CD4-positive, alpha-beta memory T cell (primary cell): ENCODE results near the gene SNAP25. TPM values are rescaled to one million over a fixed set of nuclear protein-coding genes. Genes with fewer than 3 reads are reported as not detected.

Source experiments
- CTCF ChIA-PET: fragments of 350-600 bp; sonication (Branson Sonifier 250); formaldehyde crosslinking; loops from one replicate; lab custom pipeline; 2021; ENCODE audit warnings: inconsistent platforms; ENCODE audit not compliant: partially characterized antibody; lab: Charles Lee
- POLR2A ChIA-PET: fragments of 350-600 bp; sonication (Branson Sonifier 250); formaldehyde crosslinking; loops from one replicate; lab custom pipeline; 2021; ENCODE audit not compliant: partially characterized antibody; lab: Charles Lee
- DNase-seq, 5 donors: peaks; one replicate each; pipeline versions ENCODE4 v3.0.0 to v3.0.0-alpha.2; 2020 to 2022; ENCODE audit warnings: mixed read lengths in 1 of 5
- H3K27ac ChIP-seq: one replicate; pipeline ENCODE4 v1.7.0; 2013; ENCODE audit warnings: low read depth, low read length
- H3K27me3 ChIP-seq: 2 replicates; pipeline ENCODE4 v1.7.0; 2013; ENCODE audit warnings: mild to moderate bottlenecking, low read length, moderate library complexity; ENCODE audit not compliant: insufficient read depth
- H3K36me3 ChIP-seq: 2 replicates; pipeline ENCODE4 v1.7.0; 2013; ENCODE audit warnings: mild to moderate bottlenecking, low read length, moderate library complexity; ENCODE audit not compliant: insufficient read depth
- H3K4me1 ChIP-seq: 2 replicates; pipeline ENCODE4 v1.7.0; 2013; ENCODE audit warnings: mild to moderate bottlenecking, low read length, moderate library complexity; ENCODE audit not compliant: insufficient read depth
- H3K4me3 ChIP-seq, 2 donors: one replicate each; pipeline ENCODE4 v1.7.0; 2013; ENCODE audit warnings: low read length in 2 of 2, mild to moderate bottlenecking in 1 of 2
- H3K9me3 ChIP-seq, 2 donors: one replicate each; pipeline ENCODE4 v1.7.0; 2013; ENCODE audit warnings: low read length in 2 of 2, control low read depth in 1 of 2; ENCODE audit not compliant: control insufficient read depth in 1 of 2
- H3K27ac Mint-ChIP-seq, 7 donors: one replicate each; pipeline ENCODE4 v1.8.0; 2020 to 2021; ENCODE audit warnings: mixed read lengths in 7 of 7, mild to moderate bottlenecking in 6 of 7, inconsistent platforms in 3 of 7, moderate library complexity in 3 of 7
- H3K27me3 Mint-ChIP-seq, 2 donors: one replicate each; pipeline ENCODE4 v1.8.0; 2020 to 2021; ENCODE audit warnings: mixed read lengths in 2 of 2
- H3K36me3 Mint-ChIP-seq, 2 donors: one replicate each; pipeline ENCODE4 v1.8.0; 2020 to 2021; ENCODE audit warnings: mixed read lengths in 2 of 2, inconsistent platforms in 1 of 2, mild to moderate bottlenecking in 1 of 2
- H3K4me1 Mint-ChIP-seq, 4 donors: one replicate each; pipeline ENCODE4 v1.8.0; 2020 to 2021; ENCODE audit warnings: mixed read lengths in 4 of 4, mild to moderate bottlenecking in 1 of 4
- H3K4me3 Mint-ChIP-seq, 8 donors: one replicate each; pipeline ENCODE4 v1.8.0; 2020 to 2021; ENCODE audit warnings: mixed read lengths in 8 of 8, mild to moderate bottlenecking in 7 of 8, moderate library complexity in 6 of 8, inconsistent platforms in 3 of 8
- H3K9me3 Mint-ChIP-seq, 8 donors: one replicate each; pipeline ENCODE4 v1.8.0; 2020 to 2021; ENCODE audit warnings: mixed read lengths in 8 of 8, mild to moderate bottlenecking in 5 of 8, inconsistent platforms in 3 of 8, moderate library complexity in 1 of 8
- intact Hi-C: fragments of 100-400 bp; cut with micrococcal nuclease; formaldehyde crosslinking; loops from one replicate; pipeline ENCODE4 v1.15.1; 2023
- polyA plus RNA-seq, 2 donors: library from polyadenylated mRNA; unstranded; fragments of 300-500 nt; fragmentation: Illumina TruSeq; gene quantifications; one replicate each; pipeline ENCODE4 v1.2.3, GENCODE V29; 2021
- total RNA-seq, 2 experiments: library from RNA; stranded (reverse); gene quantifications; one replicate each; pipeline ENCODE4 v1.2.3, GENCODE V29; 2021

SNAP25 gene
- total and polyA plus RNA-seq, 4 experiments from 2014 or later, result 0.14 TPM; not detected in 3

DNA sequence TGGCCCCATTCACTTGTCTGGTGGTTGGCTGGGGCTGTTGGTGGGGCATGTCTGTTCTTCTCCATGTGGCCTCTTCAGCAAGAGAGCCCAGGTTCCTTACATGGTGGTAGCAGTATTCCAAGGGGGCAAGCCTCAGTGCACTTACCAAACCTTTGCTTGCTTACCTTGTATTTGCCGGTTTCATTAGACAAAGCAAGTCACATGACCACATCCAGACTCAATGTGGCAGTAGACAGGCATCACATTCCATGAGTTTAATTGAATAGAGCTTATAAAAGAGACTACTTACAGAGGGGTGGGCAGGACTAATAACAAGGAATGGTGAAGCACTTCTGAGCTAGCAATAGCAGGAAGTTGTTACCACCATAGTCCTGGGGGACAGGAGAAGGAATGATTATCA is 78.6 kb downstream of the SNAP25 start:
- Mint-ChIP-seq H3K36me3 (no peaks in the 10 kb centered on the region), H3K9me3 (peaks cover 0 to 2% (median 0%) of the 10 kb centered on the region in 8 donors)

DNA sequence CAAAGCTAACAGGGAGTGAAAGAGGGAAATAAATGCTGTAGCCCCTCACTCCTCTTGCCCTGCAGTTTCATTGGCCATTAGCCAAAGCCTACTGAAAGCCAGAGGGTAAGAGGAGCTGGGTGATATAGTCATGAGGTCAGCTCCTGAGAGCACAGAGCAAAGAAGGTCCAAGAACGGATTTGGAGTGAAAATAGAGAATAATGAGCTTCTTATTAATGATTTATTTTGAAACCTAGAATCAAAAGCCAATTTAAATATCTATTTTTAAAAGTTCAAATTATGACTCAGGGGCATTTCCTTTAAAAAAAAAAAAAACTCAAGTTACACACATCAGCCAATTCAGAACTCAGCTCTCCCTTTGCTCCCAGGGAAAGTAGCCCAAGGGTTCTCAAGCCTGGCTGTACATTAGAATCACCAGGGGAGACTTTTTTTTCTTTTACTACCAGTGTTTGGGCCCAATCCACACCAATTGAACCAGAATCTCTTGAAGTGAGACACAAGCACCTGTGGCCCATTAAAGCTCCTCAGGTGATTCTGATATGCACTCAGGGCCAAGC is 79.1 kb downstream of the SNAP25 start:
- POLR2A ChIA-PET, result no interaction called here
- peaks cover 0 to 2% (median 0%) of the 10 kb centered on the region in 8 donors for H3K9me3 Mint-ChIP-seq

More for the DNA sequence above, 78.6 kb downstream of the SNAP25 start:
- Histone ChIP-seq H3K36me3 (no peaks in the 10 kb centered on the region), H3K27me3 (no peaks in the 10 kb centered on the region), H3K9me3 (no peaks in the 10 kb centered on the region), H3K27ac (no peak overlapping the region), H3K4me3 (no peak overlapping the region), H3K4me1 (no peaks in the 10 kb centered on the region)
- intact Hi-C loops, result no loop called here
- POLR2A ChIA-PET, result no interaction called here
- DNase-seq, result no peak
- Mint-ChIP-seq H3K4me3 (no peak overlapping the region), H3K4me1 (peaks cover 0 to 2% (median 0%) of the 10 kb centered on the region in 4 donors), H3K27me3 (peaks cover 4 to 9% of the 10 kb centered on the region in 2 donors), H3K27ac (no peak overlapping the region)
- CTCF ChIA-PET, result no interaction called here

DNA sequence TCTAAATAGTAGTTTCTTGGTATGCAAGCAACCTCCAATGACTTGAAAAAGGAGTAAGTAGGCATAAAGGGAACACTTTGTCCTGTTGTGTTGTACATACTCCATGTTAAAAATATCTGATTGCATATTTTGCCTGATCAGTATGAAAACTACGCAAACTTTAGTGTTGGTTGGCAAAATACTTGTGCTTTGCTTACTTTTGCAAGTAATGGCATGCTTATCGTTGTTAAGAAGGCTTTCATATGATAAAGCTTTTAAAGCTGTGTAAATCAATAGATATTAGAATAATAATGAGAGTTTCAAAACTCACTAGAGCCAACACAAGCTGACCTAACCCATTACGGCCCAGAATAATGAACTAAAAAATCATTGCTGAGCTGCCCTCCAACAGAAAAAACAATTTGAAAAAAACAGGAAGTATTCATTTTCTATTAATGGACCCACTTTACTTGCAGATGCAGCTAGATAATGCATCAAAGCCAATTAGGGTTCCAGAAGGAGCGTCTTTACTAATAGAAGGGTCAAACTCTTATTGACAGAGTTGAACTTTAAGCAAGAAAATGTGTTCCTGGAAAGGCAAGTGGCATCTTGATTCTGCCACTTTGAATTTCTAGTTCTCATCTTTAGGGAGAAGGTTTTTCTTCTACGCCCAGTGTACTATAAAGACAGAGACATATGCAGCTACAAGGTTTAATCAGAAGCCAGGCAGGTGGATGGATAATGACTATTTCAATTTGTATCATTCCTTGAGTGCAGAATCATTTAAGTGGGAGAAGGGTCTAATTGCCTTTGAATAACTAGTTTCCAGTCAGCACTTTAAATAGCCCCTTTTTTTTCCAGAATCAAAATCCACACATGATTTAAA is 82.2 kb downstream of the SNAP25 start:
- Histone ChIP-seq H3K36me3 (no peaks in the 10 kb centered on the region), H3K27ac (no peak overlapping the region), H3K9me3 (no peaks in the 10 kb centered on the region), H3K4me3 (no peak overlapping the region), H3K27me3 (no peaks in the 10 kb centered on the region), H3K4me1 (no peaks in the 10 kb centered on the region)
- intact Hi-C loops, result no loop called here
- Mint-ChIP-seq H3K27ac (no peak overlapping the region), H3K4me3 (no peak overlapping the region), H3K9me3 (peaks cover 0 to 2% (median 0%) of the 10 kb centered on the region in 8 donors), H3K27me3 (peaks cover 0 to 4% of the 10 kb centered on the region in 2 donors), H3K36me3 (no peaks in the 10 kb centered on the region), H3K4me1 (peaks cover 0 to 12% (median 1%) of the 10 kb centered on the region in 4 donors)
- DNase-seq, result no peak
- POLR2A ChIA-PET, result no interaction called here
- CTCF ChIA-PET, result no interaction called here

More for the DNA sequence above, 79.1 kb downstream of the SNAP25 start:
- Histone ChIP-seq H3K36me3 (no peaks in the 10 kb centered on the region), H3K4me1 (no peaks in the 10 kb centered on the region), H3K9me3 (no peaks in the 10 kb centered on the region), H3K4me3 (no peak overlapping the region), H3K27me3 (no peaks in the 10 kb centered on the region), H3K27ac (no peak overlapping the region)
- Mint-ChIP-seq H3K27ac (no peak overlapping the region), H3K27me3 (peaks cover 4 to 9% of the 10 kb centered on the region in 2 donors), H3K4me1 (peaks cover 0 to 2% (median 0%) of the 10 kb centered on the region in 4 donors), H3K36me3 (no peaks in the 10 kb centered on the region), H3K4me3 (no peak overlapping the region)
- CTCF ChIA-PET, result no interaction called here
- DNase-seq, result no peak
- intact Hi-C loops, result no loop called here

DNA sequence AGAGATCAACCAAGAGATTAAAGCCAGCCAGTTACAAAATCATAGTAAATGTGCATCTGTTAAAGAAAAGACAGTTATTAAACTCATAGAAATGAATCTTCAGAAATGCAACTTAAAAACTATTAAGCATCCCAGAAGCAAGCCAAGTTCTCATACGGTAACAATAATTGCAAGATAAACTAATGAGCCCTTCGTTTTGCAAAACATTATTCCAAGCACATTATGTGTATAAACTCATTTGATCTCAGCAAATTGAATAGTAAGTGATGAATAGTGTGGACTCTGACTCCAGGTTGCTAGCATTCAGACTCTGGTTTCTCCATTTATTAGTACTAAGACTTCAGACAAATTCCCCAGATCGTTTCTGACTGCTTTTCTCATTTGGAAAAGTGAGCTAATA is 85.2 kb downstream of the SNAP25 start:
- CTCF ChIA-PET, result no interaction called here
- no peaks in the 10 kb centered on the region for H3K27me3 ChIP-seq
- H3K27ac ChIP-seq, result no peak overlapping the region
- peaks cover 14% of the 10 kb centered on the region for H3K4me1 ChIP-seq
- H3K9me3 ChIP-seq, result no peaks in the 10 kb centered on the region
- Mint-ChIP-seq H3K27ac (no peak overlapping the region), H3K4me3 (no peak overlapping the region), H3K9me3 (peaks cover 0 to 2% (median 0%) of the 10 kb centered on the region in 8 donors), H3K27me3 (peaks cover 0 to 9% of the 10 kb centered on the region in 2 donors), H3K36me3 (no peaks in the 10 kb centered on the region), H3K4me1 (peaks cover 17 to 37% (median 20%) of the 10 kb centered on the region in 4 donors)
- no peak overlapping the region for H3K4me3 ChIP-seq
- DNase-seq, result no peak
- POLR2A ChIA-PET, result no interaction called here
- intact Hi-C loops, result no loop called here
- no peaks in the 10 kb centered on the region for H3K36me3 ChIP-seq

DNA sequence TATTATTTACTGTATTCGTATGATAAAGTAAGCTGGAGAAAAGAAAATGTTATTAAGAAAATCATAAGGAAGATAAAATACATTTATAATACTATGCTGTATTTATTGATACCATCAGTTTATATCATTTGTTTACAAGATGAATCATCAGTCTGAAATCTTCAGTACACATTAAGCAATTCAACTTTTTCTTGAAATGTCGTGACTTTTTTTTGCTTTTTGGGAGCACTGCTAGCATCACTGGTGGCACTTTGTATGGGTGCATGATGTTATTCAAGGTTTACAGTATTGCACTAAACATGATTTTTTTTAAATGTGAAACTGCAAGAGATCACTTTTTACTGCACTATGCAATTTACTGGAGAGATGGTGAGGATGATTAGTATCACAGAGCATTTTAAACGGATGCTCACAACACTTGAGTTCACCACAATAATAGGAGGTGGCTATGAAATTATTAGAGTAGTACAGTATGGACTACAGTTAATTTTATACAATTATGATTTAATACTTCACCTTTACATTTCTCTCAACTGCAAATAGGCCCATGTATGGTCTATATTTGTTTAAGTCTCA is 85.9 kb downstream of the SNAP25 start:
- intact Hi-C loops, result no loop called here
- Histone ChIP-seq H3K9me3 (no peaks in the 10 kb centered on the region), H3K27ac (no peak overlapping the region), H3K4me3 (no peak overlapping the region), H3K36me3 (no peaks in the 10 kb centered on the region), H3K4me1 (peaks cover 14% of the 10 kb centered on the region), H3K27me3 (no peaks in the 10 kb centered on the region)
- POLR2A ChIA-PET, result no interaction called here
- peaks cover 17 to 39% (median 20%) of the 10 kb centered on the region in 4 donors for H3K4me1 Mint-ChIP-seq
- H3K4me3 Mint-ChIP-seq, result no peak overlapping the region
- H3K36me3 Mint-ChIP-seq, result no peaks in the 10 kb centered on the region
- no peaks in the 10 kb centered on the region for H3K9me3 Mint-ChIP-seq
- H3K27ac Mint-ChIP-seq, result no peak overlapping the region
- CTCF ChIA-PET, result no interaction called here
- H3K27me3 Mint-ChIP-seq, result peaks cover 0 to 9% of the 10 kb centered on the region in 2 donors
- DNase-seq, result no peak

DNA sequence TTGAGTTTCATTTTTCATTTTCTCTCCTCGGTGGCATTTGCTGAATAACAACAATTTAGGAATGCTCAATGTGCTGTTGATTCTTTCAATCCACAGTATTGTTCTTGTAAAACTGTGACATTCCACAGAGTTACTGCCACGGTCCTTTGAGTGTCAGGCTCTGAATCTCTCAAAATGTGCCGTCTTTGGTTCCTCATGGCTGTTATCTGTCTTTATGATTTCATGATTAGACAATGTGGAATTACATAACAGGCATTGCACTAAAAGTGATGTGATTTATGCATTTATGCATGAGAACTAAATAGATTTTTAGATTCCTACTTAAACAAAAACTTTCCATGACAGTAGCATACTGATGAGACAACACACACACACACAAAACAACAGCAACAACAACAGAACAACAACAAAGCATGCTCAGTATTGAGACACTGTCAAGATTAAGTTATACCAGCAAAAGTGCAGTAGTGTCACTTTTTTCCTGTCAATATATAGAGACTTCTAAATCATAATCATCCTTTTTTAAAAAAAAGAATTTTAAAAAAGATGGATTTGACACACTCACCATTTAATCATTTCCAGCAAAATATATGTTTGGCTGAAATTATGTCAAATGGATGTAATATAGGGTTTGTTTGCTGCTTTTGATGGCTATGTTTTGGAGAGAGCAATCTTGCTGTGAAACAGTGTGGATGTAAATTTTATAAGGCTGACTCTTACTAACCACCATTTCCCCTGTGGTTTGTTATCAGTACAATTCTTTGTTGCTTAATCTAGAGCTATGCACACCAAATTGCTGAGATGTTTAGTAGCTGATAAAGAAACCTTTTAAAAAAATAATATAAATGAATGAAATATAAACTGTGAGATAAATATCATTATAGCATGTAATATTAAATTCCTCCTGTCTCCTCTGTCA is 88.1 kb downstream of the SNAP25 start:
- no peak overlapping the region for H3K27ac ChIP-seq
- H3K4me1 ChIP-seq, result peaks cover 14% of the 10 kb centered on the region
- Mint-ChIP-seq H3K9me3 (no peaks in the 10 kb centered on the region), H3K36me3 (no peaks in the 10 kb centered on the region), H3K4me1 (peaks cover 17 to 39% (median 20%) of the 10 kb centered on the region in 4 donors), H3K27me3 (peaks cover 7 to 10% of the 10 kb centered on the region in 2 donors), H3K27ac (no peak overlapping the region), H3K4me3 (peak overlapping the region in 4 of 8 donors; percentile 4 to 58 (median 13))
- POLR2A ChIA-PET, result no interaction called here
- intact Hi-C loops, result no loop called here
- CTCF ChIA-PET, result interaction anchor here (0.7 kb wide), 1 partner anchor 9 kb away, joined by 3 read pairs; no protein-coding TSS in a partner anchor
- H3K4me3 ChIP-seq, result no peak overlapping the region
- H3K27me3 ChIP-seq, result no peaks in the 10 kb centered on the region
- no peaks in the 10 kb centered on the region for H3K9me3 ChIP-seq
- H3K36me3 ChIP-seq, result no peaks in the 10 kb centered on the region
- DNase-seq, result peak in 4 of 5 donors; percentile 11 to 34 (median 14)
